Liver (tissue), 3 donors: ENCODE results near the gene FRYL.

ENCODE experiments used
- CTCF ChIP-seq: fragments of 150-350 bp; IDR thresholded peaks from 2 replicates; pipeline ENCODE4 v1.5.1; 2017; ENCODE audit warnings: improper control_type of control experiment, low read depth, low read length; ENCODE audit not compliant: missing input control
- RAD21 ChIP-seq, 2 donors: IDR thresholded peaks; 2 replicates each; pipeline ENCODE4 v1.6.1; 2016; ENCODE audit warnings: antibody characterized with exemption in 2 of 2, mild to moderate bottlenecking in 2 of 2
- SP1 ChIP-seq: IDR thresholded peaks from 2 replicates; pipeline ENCODE4 v1.6.1; 2018; ENCODE audit warnings: antibody characterized with exemption, mild to moderate bottlenecking
- donor health status: healthy.
- donor health status: healthy.

GRCh38 chr4:48553720-48554119 lies 226.4 kb downstream of the FRYL start:
- TF ChIP-seq SP1 (no peak), CTCF (no peak), RAD21 (IDR thresholded peaks at IDR 0.05) (no peak)
